Activated B cell treated with CpG ODN at 0.5 μM for 24 hours (primary cell): ENCODE data around the gene LLCFC1. TPM values are rescaled to one million over a fixed set of nuclear protein-coding genes. Genes with fewer than 3 reads are reported as not detected.

ENCODE experiments used
- ATAC-seq: fragments of 200-7000 bp; cut with Tn5 transposase; one replicate; pipeline ENCODE4 v1.10.0; 2021; ENCODE audit warnings: low read depth, mild to moderate bottlenecking, moderate library complexity
- CTCF ChIA-PET: fragments of 350-600 bp; sonication (Branson Sonifier 250); formaldehyde crosslinking; loops from one replicate; lab custom pipeline; 2021; ENCODE audit warnings: antibody characterized with exemption; lab: Charles Lee
- POLR2A ChIA-PET: fragments of 350-600 bp; sonication (Branson Sonifier 250); formaldehyde crosslinking; loops from one replicate; lab custom pipeline; 2021; ENCODE audit warnings: antibody characterized with exemption; lab: Charles Lee
- DNase-seq: peaks from one replicate; pipeline ENCODE4 v3.0.0; 2022
- H3K27ac Mint-ChIP-seq: one replicate; pipeline ENCODE4 v1.8.0; 2020; ENCODE audit warnings: mixed read lengths
- H3K27me3 Mint-ChIP-seq: one replicate; pipeline ENCODE4 v1.8.0; 2021; ENCODE audit warnings: mixed read lengths
- H3K36me3 Mint-ChIP-seq: one replicate; pipeline ENCODE4 v1.8.0; 2021; ENCODE audit warnings: low read depth, mixed read lengths
- H3K4me1 Mint-ChIP-seq: one replicate; pipeline ENCODE4 v1.8.0; 2021; ENCODE audit warnings: mixed read lengths
- H3K4me3 Mint-ChIP-seq: one replicate; pipeline ENCODE4 v1.8.0; 2020; ENCODE audit warnings: mild to moderate bottlenecking, mixed read lengths
- H3K9me3 Mint-ChIP-seq: one replicate; pipeline ENCODE4 v1.8.0; 2020; ENCODE audit warnings: mixed read lengths
- intact Hi-C: fragments of 100-400 bp; cut with micrococcal nuclease; formaldehyde crosslinking; loops from one replicate; pipeline ENCODE4 v1.15.1; 2024
- total RNA-seq: library from RNA; stranded (reverse); gene quantifications from 2 replicates; pipeline ENCODE4 v1.2.3, GENCODE V29; 2022
- TF ChIP-seq, protein P1 (sequence below): fragments of 200-600 bp; IDR thresholded peaks from one replicate; pipeline ENCODE4 v1.8.0; 2022; ENCODE audit warnings: antibody characterized with exemption, mild to moderate bottlenecking

The LLCFC1 gene
- total RNA-seq, 1 donor from 2014 or later = not detected

DNA sequence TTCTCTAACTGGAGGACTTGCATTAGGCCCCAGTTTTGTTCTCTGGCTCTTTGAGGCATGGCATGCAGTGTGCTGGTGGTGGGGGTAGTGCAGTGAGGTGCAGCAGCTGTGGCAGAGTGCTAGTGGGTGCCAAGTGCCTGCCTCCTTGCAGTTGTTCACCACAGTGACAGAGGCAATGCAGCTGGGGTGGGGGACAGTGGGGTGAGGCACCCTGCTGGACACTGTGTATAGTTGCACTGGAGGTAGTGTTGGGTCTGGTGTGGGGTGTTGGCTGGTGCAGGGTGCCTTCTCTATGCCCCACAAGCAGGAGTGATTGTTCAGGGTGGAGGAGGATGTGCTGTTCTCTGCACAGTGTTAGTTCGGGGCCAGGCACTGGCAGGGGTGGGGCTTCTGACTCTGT is 44.5 kb downstream of the LLCFC1 start:
- Mint-ChIP-seq H3K36me3 (no peaks in the 10 kb centered on the region), H3K27ac (no peak overlapping the region), H3K4me3 (no peak overlapping the region), H3K27me3 (peaks cover 18% of the 10 kb centered on the region), H3K4me1 (no peaks in the 10 kb centered on the region), H3K9me3 (peaks cover 10% of the 10 kb centered on the region)
- intact Hi-C loops = no loop called here
- ChIA-PET CTCF (no interaction called here), POLR2A (no interaction called here)
- DNase-seq = no peak
- TF ChIP-seq, protein P1, sequence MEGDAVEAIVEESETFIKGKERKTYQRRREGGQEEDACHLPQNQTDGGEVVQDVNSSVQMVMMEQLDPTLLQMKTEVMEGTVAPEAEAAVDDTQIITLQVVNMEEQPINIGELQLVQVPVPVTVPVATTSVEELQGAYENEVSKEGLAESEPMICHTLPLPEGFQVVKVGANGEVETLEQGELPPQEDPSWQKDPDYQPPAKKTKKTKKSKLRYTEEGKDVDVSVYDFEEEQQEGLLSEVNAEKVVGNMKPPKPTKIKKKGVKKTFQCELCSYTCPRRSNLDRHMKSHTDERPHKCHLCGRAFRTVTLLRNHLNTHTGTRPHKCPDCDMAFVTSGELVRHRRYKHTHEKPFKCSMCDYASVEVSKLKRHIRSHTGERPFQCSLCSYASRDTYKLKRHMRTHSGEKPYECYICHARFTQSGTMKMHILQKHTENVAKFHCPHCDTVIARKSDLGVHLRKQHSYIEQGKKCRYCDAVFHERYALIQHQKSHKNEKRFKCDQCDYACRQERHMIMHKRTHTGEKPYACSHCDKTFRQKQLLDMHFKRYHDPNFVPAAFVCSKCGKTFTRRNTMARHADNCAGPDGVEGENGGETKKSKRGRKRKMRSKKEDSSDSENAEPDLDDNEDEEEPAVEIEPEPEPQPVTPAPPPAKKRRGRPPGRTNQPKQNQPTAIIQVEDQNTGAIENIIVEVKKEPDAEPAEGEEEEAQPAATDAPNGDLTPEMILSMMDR = no peak
- no peak for ATAC-seq

DNA sequence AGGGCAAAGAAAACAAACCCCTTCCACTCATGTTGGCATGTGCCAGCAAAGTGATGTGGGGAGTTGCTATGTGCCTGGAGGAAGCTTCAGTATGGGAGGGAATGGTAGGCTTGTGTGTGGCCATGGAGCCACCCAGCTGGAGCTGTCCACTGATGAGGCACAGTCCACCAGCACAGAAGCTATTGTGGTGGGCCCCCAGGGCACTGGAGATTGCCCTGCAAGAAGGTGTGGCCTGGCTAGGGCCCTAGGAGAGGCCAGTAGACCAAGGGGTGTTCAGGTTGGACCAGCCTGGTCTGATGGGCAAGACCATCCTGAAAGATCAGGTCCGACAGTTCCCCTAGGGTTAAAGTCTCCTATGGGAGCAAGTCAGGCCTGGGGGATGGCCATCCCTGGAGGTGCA is 45.0 kb downstream of the LLCFC1 start:
- TF ChIP-seq, protein P1 = no peak
- H3K4me1 Mint-ChIP-seq = no peaks in the 10 kb centered on the region
- ATAC-seq (no peak), DNase-seq (no peak)
- ChIA-PET CTCF (no interaction called here), POLR2A (no interaction called here)
- H3K27me3 Mint-ChIP-seq = peaks cover 18% of the 10 kb centered on the region
- no peak overlapping the region for H3K4me3 Mint-ChIP-seq
- H3K9me3 Mint-ChIP-seq = peaks cover 10% of the 10 kb centered on the region
- H3K27ac Mint-ChIP-seq = no peak overlapping the region
- intact Hi-C loops = no loop called here
- H3K36me3 Mint-ChIP-seq = no peaks in the 10 kb centered on the region

Other genes with a start within 250 kb of the LLCFC1 start
- gene PRSS1, start 190.0 kb upstream of the LLCFC1 start, total RNA-seq = not detected in 2 replicates
- not detected in 2 replicates for gene PRSS2, start 168.5 kb upstream of the LLCFC1 start, total RNA-seq
- 20.9 and 21.4 TPM in 2 replicates for gene EPHB6, start 84.4 kb upstream of the LLCFC1 start, total RNA-seq
- gene TRPV6, start 53.7 kb upstream of the LLCFC1 start, total RNA-seq = not detected in 2 replicates
- 0.11 and 0.17 TPM in 2 replicates for gene TRPV5, start 5.7 kb upstream of the LLCFC1 start, total RNA-seq
- gene KEL, start 22.9 kb downstream of the LLCFC1 start, total RNA-seq = 0.37 and 1.2 TPM in 2 replicates
- 0.31 and 0.56 TPM in 2 replicates for gene OR9A2, start 87.6 kb downstream of the LLCFC1 start, total RNA-seq
- gene OR6V1, start 112.9 kb downstream of the LLCFC1 start, total RNA-seq = not detected in 2 replicates
- gene PIP, start 192.6 kb downstream of the LLCFC1 start, total RNA-seq = not detected in 2 replicates
- not detected in 2 replicates for gene TAS2R39, start 243.9 kb downstream of the LLCFC1 start, total RNA-seq